ENCODE measurements around the gene WNT4.

DNA sequence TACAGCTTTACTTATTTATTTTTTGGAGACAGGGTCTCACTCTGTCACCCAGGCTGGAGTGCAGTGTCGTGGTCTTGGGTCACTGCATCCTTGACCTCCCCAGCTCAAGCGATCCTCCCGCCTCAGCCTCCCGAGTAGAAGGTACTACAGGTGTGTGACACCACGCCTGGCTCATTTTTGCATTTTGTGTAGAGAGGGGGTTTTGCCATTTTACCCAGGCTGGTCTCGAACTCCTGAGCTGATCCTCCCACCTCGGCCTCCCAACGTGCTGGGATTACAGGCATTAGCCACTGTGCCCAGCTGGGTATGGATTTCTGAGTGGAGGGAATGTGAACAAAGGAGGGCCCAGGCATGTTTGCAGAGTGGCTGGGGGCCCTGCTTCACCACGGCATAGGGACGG lies 44.1 kb downstream of the WNT4 start:
- TF ChIP-seq, protein P1, sequence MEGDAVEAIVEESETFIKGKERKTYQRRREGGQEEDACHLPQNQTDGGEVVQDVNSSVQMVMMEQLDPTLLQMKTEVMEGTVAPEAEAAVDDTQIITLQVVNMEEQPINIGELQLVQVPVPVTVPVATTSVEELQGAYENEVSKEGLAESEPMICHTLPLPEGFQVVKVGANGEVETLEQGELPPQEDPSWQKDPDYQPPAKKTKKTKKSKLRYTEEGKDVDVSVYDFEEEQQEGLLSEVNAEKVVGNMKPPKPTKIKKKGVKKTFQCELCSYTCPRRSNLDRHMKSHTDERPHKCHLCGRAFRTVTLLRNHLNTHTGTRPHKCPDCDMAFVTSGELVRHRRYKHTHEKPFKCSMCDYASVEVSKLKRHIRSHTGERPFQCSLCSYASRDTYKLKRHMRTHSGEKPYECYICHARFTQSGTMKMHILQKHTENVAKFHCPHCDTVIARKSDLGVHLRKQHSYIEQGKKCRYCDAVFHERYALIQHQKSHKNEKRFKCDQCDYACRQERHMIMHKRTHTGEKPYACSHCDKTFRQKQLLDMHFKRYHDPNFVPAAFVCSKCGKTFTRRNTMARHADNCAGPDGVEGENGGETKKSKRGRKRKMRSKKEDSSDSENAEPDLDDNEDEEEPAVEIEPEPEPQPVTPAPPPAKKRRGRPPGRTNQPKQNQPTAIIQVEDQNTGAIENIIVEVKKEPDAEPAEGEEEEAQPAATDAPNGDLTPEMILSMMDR (IDR thresholded peaks at IDR 0.05; ENCODE audit: borderline replicate concordance, extremely low read depth, low read length, poor library complexity, severe bottlenecking): no peak
- no peak for TF ChIP-seq EZH2 (IDR thresholded peaks at IDR 0.05; ENCODE audit: borderline replicate concordance, low read depth, low read length, severe bottlenecking)

Measured in DND-41 (cell line).